Hair follicle dermal papilla cell (primary cell): ENCODE measurements around the gene OR8D4. TPM values are rescaled to one million over a fixed set of nuclear protein-coding genes. Genes with fewer than 3 reads are reported as not detected.

Experiments
- total RNA-seq: library from RNA; depleted of rRNA; stranded (reverse); fragments of >200 nt; gene quantifications from 2 replicates; pipeline ENCODE4 v1.2.3, GENCODE V29; 2012

Gene OR8D4
- total RNA-seq, result not detected in 2 replicates

DNA sequence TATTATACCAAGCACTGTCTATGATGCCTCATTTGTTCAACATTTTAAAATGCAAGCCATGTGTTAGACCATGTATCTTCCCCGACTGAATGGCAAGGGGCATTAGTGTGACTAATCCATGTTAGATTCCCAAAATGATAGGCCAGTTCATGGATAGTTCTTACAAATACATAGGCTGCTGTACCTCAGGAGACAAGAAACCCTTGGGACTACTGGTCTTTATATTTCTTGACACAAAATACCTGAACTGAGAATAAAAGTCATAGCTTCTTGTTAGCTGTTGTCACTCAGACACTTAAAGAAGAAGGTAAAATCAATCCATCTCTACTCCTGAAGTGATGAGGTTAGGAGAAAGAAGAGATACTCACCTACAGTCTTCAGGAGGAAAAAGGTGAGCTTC lies at the start of gene OR8D4:
Gene OR8D4, plus strand, starts transcription at position 301 of the 400 bp plus-strand sequence. CDS start 4,265 bp downstream, outside the sequence.

GRCh38 chr11:123885570-123885969 lies 16.4 kb upstream of the OR8D4 start, which contains the start of gene TMEM225:
Gene TMEM225 (minus strand): TSS chr11:123885670. CDS start chr11:123885425, 245 bp downstream.

GRCh38 chr11:123939317-123939716 lies 37.4 kb downstream of the OR8D4 start, which contains the start of gene OR4D5:
Gene OR4D5 (plus strand): TSS chr11:123939617. CDS start chr11:123939617, 0 bp downstream.

DNA sequence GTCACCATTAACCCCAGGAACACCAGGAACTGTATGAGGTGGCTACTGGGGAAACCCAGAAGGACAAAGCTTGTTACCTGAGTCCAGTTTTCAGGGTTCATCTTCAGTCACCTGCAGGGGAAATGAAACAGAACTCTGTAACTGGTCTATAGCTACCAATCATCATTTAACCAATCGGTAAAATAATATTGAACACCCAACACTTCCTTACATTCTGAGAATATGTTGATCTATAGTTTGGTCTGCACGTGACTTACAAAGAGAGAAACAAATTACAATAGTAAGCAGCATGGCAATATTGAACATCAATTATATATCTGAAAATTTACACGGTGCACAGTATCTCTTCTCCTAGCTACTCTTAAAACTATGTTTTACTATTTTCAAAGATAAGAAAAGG lies 41.8 kb downstream of the OR8D4 start, which contains the start of gene OR6T1:
Gene OR6T1, minus strand, starts transcription at position 101 of the 400 bp plus-strand sequence. Its CDS starts 0 bp downstream, at position 101.

Other genes starting within 250 kb of the OR8D4 start
- gene SCN3B, start 247.5 kb upstream of the OR8D4 start, total RNA-seq, result 0.12 and 0.16 TPM in 2 replicates
- 10.9 and 11.8 TPM in 2 replicates for gene ZNF202, start 160.5 kb upstream of the OR8D4 start, total RNA-seq
- gene OR6X1, start 147.6 kb upstream of the OR8D4 start, total RNA-seq, result not detected in 2 replicates
- not detected in 2 replicates for gene OR6M1, start 95.8 kb upstream of the OR8D4 start, total RNA-seq
- not detected in 2 replicates for gene TMEM225, start 16.5 kb upstream of the OR8D4 start, total RNA-seq
- gene OR4D5, start 37.5 kb downstream of the OR8D4 start, total RNA-seq, result not detected in 2 replicates
- gene OR6T1, start 41.7 kb downstream of the OR8D4 start, total RNA-seq, result not detected in 2 replicates
- gene OR10S1, start 75.6 kb downstream of the OR8D4 start, total RNA-seq, result not detected in 2 replicates
- gene OR10G6, start 93.0 kb downstream of the OR8D4 start, total RNA-seq, result not detected in 2 replicates
- gene OR10G4, start 110.8 kb downstream of the OR8D4 start, total RNA-seq, result not detected in 2 replicates
- not detected in 2 replicates for gene OR10G9, start 120.8 kb downstream of the OR8D4 start, total RNA-seq
- gene OR10G8, start 124.6 kb downstream of the OR8D4 start, total RNA-seq, result not detected in 2 replicates
- gene OR10G7, start 139.2 kb downstream of the OR8D4 start, total RNA-seq, result not detected in 2 replicates
- gene VWA5A, start 213.3 kb downstream of the OR8D4 start, total RNA-seq, result 19.2 and 22.7 TPM in 2 replicates